Endodermal cell (in vitro differentiated cells): ENCODE data around the gene NPW. TPM values are rescaled to one million over a fixed set of nuclear protein-coding genes. Genes with fewer than 3 reads are reported as not detected.

Experiments
- DNase-seq: peaks from one replicate; pipeline ENCODE4 v3.0.0-alpha.2; 2017
- H3K27ac ChIP-seq: 2 replicates; pipeline ENCODE4 v1.5.1; 2013; ENCODE audit warnings: mild to moderate bottlenecking, low read depth, low read length, moderate library complexity
- H3K27me3 ChIP-seq: 2 replicates; pipeline ENCODE4 v1.6.1; 2013; ENCODE audit warnings: mild to moderate bottlenecking, low read length, moderate library complexity; ENCODE audit not compliant: insufficient read depth, control insufficient read depth, poor library complexity, severe bottlenecking
- H3K36me3 ChIP-seq: 2 replicates; pipeline ENCODE4 v1.7.0; 2013; ENCODE audit warnings: mild to moderate bottlenecking, low read length, moderate library complexity; ENCODE audit not compliant: control insufficient read depth, insufficient read depth
- H3K4me1 ChIP-seq: one replicate; pipeline ENCODE4 v1.7.0; 2013; ENCODE audit warnings: low read length; ENCODE audit not compliant: control insufficient read depth, insufficient read depth
- H3K4me3 ChIP-seq: 2 replicates; pipeline ENCODE4 v1.5.1; 2013; ENCODE audit warnings: mild to moderate bottlenecking, low read length, moderate library complexity
- H3K9ac ChIP-seq: 2 replicates; pipeline ENCODE4 v1.6.1; 2013; ENCODE audit warnings: mild to moderate bottlenecking, low read length, moderate library complexity; ENCODE audit not compliant: poor library complexity, severe bottlenecking; ENCODE audit errors: extremely low read depth
- H3K9me3 ChIP-seq: 2 replicates; pipeline ENCODE4 v1.6.1; 2013; ENCODE audit warnings: mild to moderate bottlenecking, low read length, moderate library complexity; ENCODE audit not compliant: control insufficient read depth
- H3K27ac Mint-ChIP-seq: 2 replicates; pipeline ENCODE4 v1.8.0; 2020; ENCODE audit warnings: mixed read lengths
- H3K27me3 Mint-ChIP-seq: 2 replicates; pipeline ENCODE4 v1.8.0; 2021; ENCODE audit warnings: mild to moderate bottlenecking, mixed read lengths; ENCODE audit not compliant: insufficient read depth
- H3K36me3 Mint-ChIP-seq: 2 replicates; pipeline ENCODE4 v1.8.0; 2020; ENCODE audit warnings: low read depth, mixed read lengths
- H3K4me1 Mint-ChIP-seq: 2 replicates; pipeline ENCODE4 v1.8.0; 2020; ENCODE audit warnings: mixed read lengths
- H3K4me3 Mint-ChIP-seq: 2 replicates; pipeline ENCODE4 v1.8.0; 2020; ENCODE audit warnings: mild to moderate bottlenecking, moderate library complexity, mixed read lengths
- H3K9me3 Mint-ChIP-seq: 2 replicates; pipeline ENCODE4 v1.8.0; 2020; ENCODE audit warnings: mild to moderate bottlenecking, mixed read lengths
- CTCF ChIP-seq: fragments of 200-600 bp; sonication (generic); conservative IDR thresholded peaks from 2 replicates; pipeline ENCODE4 v1.5.0; 2021; ENCODE audit warnings: antibody characterized with exemption, mild to moderate bottlenecking
- WGBS, 2 experiments: methylation state at CpG; one replicate each; pipeline versions ENCODE4 v1.1.5 to v1.1.7; 2013; ENCODE audit warnings: missing lambda C conversion rate in 2 of 2, mixed read lengths in 1 of 2; ENCODE audit not compliant: insufficient coverage in 1 of 2, insufficient read length in 1 of 2; 5-methylcytosine and 5-hydroxymethylcytosine counted together
- total RNA-seq, 2 donors: library from RNA; stranded (reverse); fragmentation: NEBNext Ultra II Directional in 1 of 2; extraction: Animal tissue kit (Norgen Biotek cat#: 25700) in 1 of 2; gene quantifications; 2 replicates in 1 of 2; 3 replicates in 1 of 2; pipeline ENCODE4 v1.2.1, GENCODE V29; 2021

Gene NPW
- total RNA-seq, 2 donors from 2014 or later = 1.2 to 1.9 TPM

GRCh38 chr16:1998852-1999801 is 20.5 kb upstream of the NPW start:
- WGBS, 2 experiments = 94 to 100% methylated on average over 3 to 39 of the region's 39 CpGs
- H3K27me3 ChIP-seq = no peaks in the 10 kb centered on the region
- H3K4me1 ChIP-seq = peaks cover 3% of the 10 kb centered on the region
- H3K9ac ChIP-seq = no peak overlapping the region
- H3K36me3 ChIP-seq = peaks cover 36% of the 10 kb centered on the region
- Mint-ChIP-seq H3K27me3 (no peaks in the 10 kb centered on the region), H3K27ac (no peak overlapping the region), H3K4me3 (no peak overlapping the region), H3K9me3 (no peaks in the 10 kb centered on the region), H3K36me3 (peaks cover 30% of the 10 kb centered on the region), H3K4me1 (no peaks in the 10 kb centered on the region)
- no peak for DNase-seq
- no peak overlapping the region for H3K4me3 ChIP-seq
- H3K9me3 ChIP-seq = no peaks in the 10 kb centered on the region
- H3K27ac ChIP-seq = no peak overlapping the region
- no peak for TF ChIP-seq CTCF

GRCh38 chr16:1999866-2000514 is 19.6 kb upstream of the NPW start:
- no peak overlapping the region for H3K4me3 ChIP-seq
- H3K27ac Mint-ChIP-seq = no peak overlapping the region
- H3K4me1 ChIP-seq = peaks cover 3% of the 10 kb centered on the region
- no peak for TF ChIP-seq CTCF
- H3K27ac ChIP-seq = no peak overlapping the region
- no peak overlapping the region for H3K9ac ChIP-seq
- no peak overlapping the region for H3K4me3 Mint-ChIP-seq
- peaks cover 40% of the 10 kb centered on the region for H3K36me3 ChIP-seq
- no peaks in the 10 kb centered on the region for H3K27me3 Mint-ChIP-seq
- H3K27me3 ChIP-seq = no peaks in the 10 kb centered on the region
- H3K4me1 Mint-ChIP-seq = no peaks in the 10 kb centered on the region
- WGBS, 2 experiments = 95 to 96% methylated on average over 7 to 28 of the region's 28 CpGs
- DNase-seq = no peak
- H3K9me3 ChIP-seq = no peaks in the 10 kb centered on the region
- peaks cover 30% of the 10 kb centered on the region for H3K36me3 Mint-ChIP-seq
- H3K9me3 Mint-ChIP-seq = no peaks in the 10 kb centered on the region

DNA sequence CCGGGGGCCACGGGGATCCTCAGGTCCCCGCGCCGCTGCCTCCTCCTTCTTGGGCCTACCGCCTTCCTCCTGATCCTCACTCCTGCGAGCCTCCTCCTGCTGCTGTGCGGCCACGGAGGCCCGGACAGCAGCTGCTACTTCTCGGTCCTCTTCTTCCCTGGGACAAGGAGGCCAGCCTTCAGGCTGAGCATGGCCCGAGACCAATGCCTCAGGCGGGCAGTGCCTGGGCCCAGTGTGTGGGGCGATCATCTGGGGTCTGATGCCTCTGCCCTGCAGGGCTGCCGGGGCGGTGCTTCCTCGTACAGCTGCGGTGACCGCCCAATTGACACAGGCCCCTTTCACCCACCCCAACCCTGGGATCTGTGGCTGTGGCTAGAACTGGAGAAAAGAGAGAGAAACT is 18.6 kb upstream of the NPW start:
- H3K9me3 ChIP-seq = no peaks in the 10 kb centered on the region
- WGBS, 2 experiments = 97 to 100% methylated on average over 5 to 19 of the region's 19 CpGs
- no peak for DNase-seq
- peaks cover 5% of the 10 kb centered on the region for H3K4me1 ChIP-seq
- no peak overlapping the region for H3K4me3 Mint-ChIP-seq
- H3K4me1 Mint-ChIP-seq = peaks cover 2% of the 10 kb centered on the region
- no peak overlapping the region for H3K4me3 ChIP-seq
- H3K9ac ChIP-seq = no peak overlapping the region
- peaks cover 25% of the 10 kb centered on the region for H3K36me3 Mint-ChIP-seq
- no peak overlapping the region for H3K27ac ChIP-seq
- no peaks in the 10 kb centered on the region for H3K27me3 Mint-ChIP-seq
- H3K27ac Mint-ChIP-seq = no peak overlapping the region
- peaks cover 40% of the 10 kb centered on the region for H3K36me3 ChIP-seq
- no peak for TF ChIP-seq CTCF
- H3K27me3 ChIP-seq = no peaks in the 10 kb centered on the region
- no peaks in the 10 kb centered on the region for H3K9me3 Mint-ChIP-seq
